HG03460 (cell line): ENCODE data around the gene ARL10.

Experiments used
- ATAC-seq: cut with Tn5 transposase; IDR thresholded peaks from one replicate; pipeline ENCODE4 v1.9.1; 2021; ENCODE audit not compliant: unreplicated experiment

ARL10 gene

GRCh38 chr5:176410486-176411180, 45.3 kb downstream of the ARL10 start:
- ATAC-seq = no peak

- ATAC-seq = no peak
These were observed 47.4 kb downstream of the ARL10 start for GRCh38 chr5:176412517-176413254.

GRCh38 chr5:176413255-176413565, 47.9 kb downstream of the ARL10 start:
- no peak for ATAC-seq

GRCh38 chr5:176413709-176414191, 48.5 kb downstream of the ARL10 start:
- no peak for ATAC-seq

GRCh38 chr5:176414704-176415103, 49.4 kb downstream of the ARL10 start:
- ATAC-seq = no peak

- ATAC-seq = no peak
These were observed 50.1 kb downstream of the ARL10 start for GRCh38 chr5:176415240-176415951.

GRCh38 chr5:176415952-176416924, 51.0 kb downstream of the ARL10 start, which contains the start of gene CLTB:
CLTB (minus strand) TSS chr5:176416539; CDS start chr5:176416363, 176 bp downstream.
- ATAC-seq = peak; percentile 87

GRCh38 chr5:176416965-176417364, 51.7 kb downstream of the ARL10 start:
- ATAC-seq = no peak

- no peak for ATAC-seq
These were observed 53.0 kb downstream of the ARL10 start for GRCh38 chr5:176418251-176418650.

- ATAC-seq = no peak
These were observed 54.8 kb downstream of the ARL10 start for GRCh38 chr5:176420086-176420485.

- no peak for ATAC-seq
These were observed 55.8 kb downstream of the ARL10 start for GRCh38 chr5:176420972-176421544.

- ATAC-seq = no peak
These were observed 58.9 kb downstream of the ARL10 start for GRCh38 chr5:176424181-176424580.

GRCh38 chr5:176425138-176425537, 59.9 kb downstream of the ARL10 start:
- ATAC-seq = no peak

- no peak for ATAC-seq
These were observed 60.5 kb downstream of the ARL10 start for GRCh38 chr5:176425791-176426190.

- no peak for ATAC-seq
These were observed 61.6 kb downstream of the ARL10 start for GRCh38 chr5:176426876-176427275.

- ATAC-seq = no peak
These were observed 62.7 kb downstream of the ARL10 start for GRCh38 chr5:176427971-176428370.

- ATAC-seq = no peak
These were observed 64.7 kb downstream of the ARL10 start for GRCh38 chr5:176429972-176430371.
